ENCODE data around the gene SCFD2.

GRCh38 chr4:53365486-53366300 is at the start of gene SCFD2:
- TF ChIP-seq CTCF (conservative IDR thresholded peaks at IDR 0.05; ENCODE audit: low read depth, low read length) (no peak), EZH2phosphoT487 (IDR thresholded peaks at IDR 0.05; ENCODE audit: borderline replicate concordance, low read length) (no peak)

Data from PC-3 (cell line).